ENCODE data around the gene C22orf23. TPM values are rescaled to one million over a fixed set of nuclear protein-coding genes. Genes with fewer than 3 reads are reported as not detected.

Gene C22orf23
- total RNA-seq, 2 donors from 2014 or later, result not detected

- TF ChIP-seq, protein P1, sequence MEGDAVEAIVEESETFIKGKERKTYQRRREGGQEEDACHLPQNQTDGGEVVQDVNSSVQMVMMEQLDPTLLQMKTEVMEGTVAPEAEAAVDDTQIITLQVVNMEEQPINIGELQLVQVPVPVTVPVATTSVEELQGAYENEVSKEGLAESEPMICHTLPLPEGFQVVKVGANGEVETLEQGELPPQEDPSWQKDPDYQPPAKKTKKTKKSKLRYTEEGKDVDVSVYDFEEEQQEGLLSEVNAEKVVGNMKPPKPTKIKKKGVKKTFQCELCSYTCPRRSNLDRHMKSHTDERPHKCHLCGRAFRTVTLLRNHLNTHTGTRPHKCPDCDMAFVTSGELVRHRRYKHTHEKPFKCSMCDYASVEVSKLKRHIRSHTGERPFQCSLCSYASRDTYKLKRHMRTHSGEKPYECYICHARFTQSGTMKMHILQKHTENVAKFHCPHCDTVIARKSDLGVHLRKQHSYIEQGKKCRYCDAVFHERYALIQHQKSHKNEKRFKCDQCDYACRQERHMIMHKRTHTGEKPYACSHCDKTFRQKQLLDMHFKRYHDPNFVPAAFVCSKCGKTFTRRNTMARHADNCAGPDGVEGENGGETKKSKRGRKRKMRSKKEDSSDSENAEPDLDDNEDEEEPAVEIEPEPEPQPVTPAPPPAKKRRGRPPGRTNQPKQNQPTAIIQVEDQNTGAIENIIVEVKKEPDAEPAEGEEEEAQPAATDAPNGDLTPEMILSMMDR (IDR thresholded peaks at IDR 0.05), result no peak
- intact Hi-C loops (cut with DNase I), result no loop called here
- Histone ChIP-seq H3K9ac (ENCODE audit: low read depth in 2 of 2, low read length in 2 of 2) (no peak overlapping the region), H3K9me3 (no peaks in the 10 kb centered on the region), H3K27ac (no peak overlapping the region), H3K36me3 (no peaks in the 10 kb centered on the region), H3K4me1 (no peaks in the 10 kb centered on the region), H3K4me3 (no peak overlapping the region), H3K27me3 (no peaks in the 10 kb centered on the region)
- no peak for DNase-seq
These were observed 20.1 kb upstream of the C22orf23 start for GRCh38 chr22:37973271-37974170.

- no peaks in the 10 kb centered on the region for H3K27me3 ChIP-seq
- intact Hi-C loops (cut with DNase I), result no loop called here
- H3K4me3 ChIP-seq, result no peak overlapping the region
- H3K4me1 ChIP-seq, result no peaks in the 10 kb centered on the region
- no peak for DNase-seq
- H3K36me3 ChIP-seq, result no peaks in the 10 kb centered on the region
- TF ChIP-seq, protein P1 (IDR thresholded peaks at IDR 0.05), result no peak
- no peak overlapping the region for H3K9ac ChIP-seq (ENCODE audit: low read depth in 2 of 2, low read length in 2 of 2)
- H3K27ac ChIP-seq, result no peak overlapping the region
- H3K9me3 ChIP-seq, result no peaks in the 10 kb centered on the region
These were observed 19.1 kb upstream of the C22orf23 start for GRCh38 chr22:37972527-37972926.

DNA sequence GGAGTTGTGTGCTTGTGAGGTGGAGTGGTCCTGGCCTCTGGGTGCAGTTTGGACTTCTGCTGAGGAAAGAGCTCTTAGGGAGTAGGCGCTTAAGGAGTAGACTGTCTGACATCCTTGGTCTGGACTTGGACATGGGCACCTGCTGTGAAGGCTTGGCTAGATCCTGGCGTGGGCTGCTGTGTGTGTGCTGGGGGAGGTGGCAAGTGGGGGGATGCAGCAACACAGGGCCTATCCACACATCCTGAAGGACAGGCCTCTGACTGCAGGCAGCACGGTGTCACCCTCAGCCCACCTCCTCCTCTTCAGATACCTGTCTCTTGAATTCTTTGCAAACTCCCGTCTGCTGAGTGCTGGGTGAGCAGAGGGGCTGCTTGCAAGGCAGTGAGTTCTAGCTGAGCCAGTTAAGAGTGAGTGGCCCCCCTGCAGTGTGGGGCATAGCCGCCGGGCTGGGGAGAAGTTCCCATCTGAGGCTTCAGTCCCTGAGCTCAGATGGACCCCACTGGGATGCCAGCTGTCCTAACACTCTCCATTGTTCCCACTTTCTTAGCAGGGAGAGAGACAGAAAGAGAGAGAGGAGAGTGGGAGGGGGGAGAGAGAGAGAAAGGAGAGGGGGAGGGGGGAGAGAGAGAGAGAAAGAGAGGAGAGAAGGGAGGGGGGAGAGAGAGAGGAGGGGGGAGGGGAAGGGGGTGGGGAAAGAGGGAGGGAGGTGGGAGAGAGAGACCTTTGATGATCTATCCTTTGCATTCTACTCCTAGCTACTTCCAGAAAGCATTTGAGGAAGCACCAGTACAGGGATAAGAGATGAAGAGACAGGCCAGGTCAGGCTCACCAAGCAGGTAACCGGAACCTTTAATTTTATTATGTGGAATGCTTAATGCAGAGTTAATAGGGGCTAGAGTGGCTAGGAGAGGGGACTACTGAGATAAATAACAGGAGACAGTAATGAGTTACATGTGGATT, 18.4 kb upstream of the C22orf23 start:
- H3K9me3 ChIP-seq, result no peaks in the 10 kb centered on the region

DNA sequence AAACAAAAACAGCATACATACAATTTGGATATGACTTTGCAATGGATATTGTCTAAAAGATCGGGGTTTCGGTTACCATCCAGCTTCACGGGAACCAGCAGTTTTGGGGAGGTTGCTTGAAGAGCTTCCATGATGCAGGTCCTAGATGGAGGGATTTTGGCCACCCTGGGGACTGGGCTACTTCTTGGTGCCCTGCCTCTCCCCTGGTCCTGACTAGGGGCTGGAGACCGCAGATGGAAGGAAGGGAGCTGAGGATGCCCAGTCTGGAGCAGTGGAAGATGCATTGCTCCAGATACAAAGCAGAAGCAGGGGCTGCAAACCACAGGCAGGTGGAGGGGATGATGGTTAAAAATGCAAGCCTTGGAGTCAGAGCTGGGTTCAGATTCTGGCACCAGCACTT, 17.5 kb upstream of the C22orf23 start:
- no peak for DNase-seq
- intact Hi-C loops (cut with DNase I), result no loop called here
- TF ChIP-seq, protein P1 (IDR thresholded peaks at IDR 0.05), result no peak
- H3K4me1 ChIP-seq, result no peaks in the 10 kb centered on the region
- no peak overlapping the region for H3K9ac ChIP-seq (ENCODE audit: low read depth in 2 of 2, low read length in 2 of 2)
- no peaks in the 10 kb centered on the region for H3K36me3 ChIP-seq
- no peaks in the 10 kb centered on the region for H3K27me3 ChIP-seq
- H3K4me3 ChIP-seq, result no peak overlapping the region
- no peaks in the 10 kb centered on the region for H3K9me3 ChIP-seq
- no peak overlapping the region for H3K27ac ChIP-seq

More for the DNA sequence above, 18.4 kb upstream of the C22orf23 start:
- H3K27ac ChIP-seq, result no peak overlapping the region
- intact Hi-C loops (cut with DNase I), result no loop called here
- H3K4me3 ChIP-seq, result no peak overlapping the region
- H3K36me3 ChIP-seq, result no peaks in the 10 kb centered on the region
- H3K27me3 ChIP-seq, result no peaks in the 10 kb centered on the region
- DNase-seq, result no peak
- H3K4me1 ChIP-seq, result no peaks in the 10 kb centered on the region
- H3K9ac ChIP-seq (ENCODE audit: low read depth in 2 of 2, low read length in 2 of 2), result no peak overlapping the region
- TF ChIP-seq, protein P1 (IDR thresholded peaks at IDR 0.05), result no peak

- H3K27ac ChIP-seq, result no peak overlapping the region
- no peaks in the 10 kb centered on the region for H3K9me3 ChIP-seq
- DNase-seq, result no peak
- intact Hi-C loops (cut with DNase I), result no loop called here
- no peaks in the 10 kb centered on the region for H3K27me3 ChIP-seq
- H3K4me3 ChIP-seq, result no peak overlapping the region
- no peak overlapping the region for H3K9ac ChIP-seq (ENCODE audit: low read depth in 2 of 2, low read length in 2 of 2)
- H3K36me3 ChIP-seq, result no peaks in the 10 kb centered on the region
- TF ChIP-seq, protein P1 (IDR thresholded peaks at IDR 0.05), result no peak
- no peaks in the 10 kb centered on the region for H3K4me1 ChIP-seq
These were observed 15.3 kb upstream of the C22orf23 start for GRCh38 chr22:37968452-37969251.
